GM18870 (cell line): ENCODE results near the gene ASPRV1.

Experiments
- ATAC-seq: cut with Tn5 transposase; IDR thresholded peaks from one replicate; pipeline ENCODE4 v1.9.1; 2021; ENCODE audit warnings: moderate library complexity; ENCODE audit not compliant: unreplicated experiment

The ASPRV1 gene

DNA sequence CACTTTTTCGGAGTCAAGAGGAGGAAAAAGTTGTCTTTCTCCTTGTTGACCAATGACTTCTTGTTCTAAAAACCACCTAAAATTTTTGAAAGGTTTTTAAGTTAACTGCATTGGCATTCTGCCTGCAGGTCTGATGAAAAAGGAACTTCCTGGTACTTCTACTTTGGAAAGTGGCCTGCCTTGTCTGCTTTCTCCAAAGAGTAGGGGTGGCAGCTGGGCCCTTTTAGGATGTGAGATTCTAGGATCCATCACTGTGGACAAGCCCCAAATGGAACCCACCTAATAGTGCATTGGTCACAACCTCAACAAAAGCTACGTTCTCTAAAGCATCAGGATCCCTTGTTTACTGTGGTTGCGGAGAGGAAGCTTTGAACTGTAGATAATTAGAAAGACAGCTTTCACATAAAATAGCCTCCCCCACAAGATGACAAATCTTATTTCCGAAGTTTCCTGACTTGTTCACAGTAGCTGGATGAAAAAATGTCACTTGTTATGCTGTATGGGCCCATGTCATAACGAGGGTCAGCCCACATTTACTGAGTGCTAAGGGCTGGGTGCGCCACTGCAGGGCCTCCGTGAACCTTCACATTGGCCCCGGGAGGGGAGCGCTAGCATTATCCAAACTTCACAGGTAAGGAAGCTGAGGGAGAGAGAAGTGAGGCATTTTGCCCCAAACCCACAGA, 17.4 kb downstream of the ASPRV1 start:
- ATAC-seq: no peak

DNA sequence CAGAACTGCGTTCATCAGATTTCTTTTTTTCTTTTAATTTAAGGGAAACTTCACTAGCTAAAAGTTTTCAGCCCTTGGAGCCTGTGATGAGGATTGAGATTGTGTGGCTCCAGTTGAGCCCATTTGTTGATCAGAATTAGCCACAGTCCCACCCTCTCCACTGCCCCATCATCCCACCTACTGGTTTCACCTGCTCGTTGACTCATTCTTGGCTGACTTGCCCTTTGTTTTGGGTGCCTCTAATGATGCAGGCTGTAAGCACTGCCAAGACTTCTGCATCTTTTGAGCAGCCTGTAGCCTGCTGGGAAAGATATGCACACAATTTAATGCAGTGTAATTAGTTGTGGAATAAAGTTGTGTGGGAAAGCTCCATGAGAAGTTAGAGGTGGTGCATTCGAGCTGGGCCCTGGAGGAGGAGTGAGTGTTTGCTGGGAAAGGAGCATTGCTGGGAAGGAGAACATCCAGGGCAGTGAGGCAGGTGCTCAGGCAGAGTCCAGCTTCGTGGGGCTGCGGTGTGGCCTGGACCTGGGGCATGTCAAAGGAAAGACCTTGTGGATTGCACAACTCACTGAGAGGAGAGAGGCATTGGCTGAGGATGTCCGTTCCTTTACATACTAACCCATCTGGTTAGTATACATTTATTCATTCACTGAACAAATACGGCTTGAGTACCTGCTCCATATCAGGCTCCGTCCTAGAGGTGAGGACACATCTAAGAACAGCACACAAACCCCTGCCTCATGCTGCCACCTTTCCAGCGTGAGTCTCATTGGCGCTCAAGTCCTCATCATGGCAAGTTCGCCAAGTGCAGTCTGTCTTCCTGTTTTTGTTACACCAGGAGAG, 18.2 kb downstream of the ASPRV1 start:
- ATAC-seq: no peak

DNA sequence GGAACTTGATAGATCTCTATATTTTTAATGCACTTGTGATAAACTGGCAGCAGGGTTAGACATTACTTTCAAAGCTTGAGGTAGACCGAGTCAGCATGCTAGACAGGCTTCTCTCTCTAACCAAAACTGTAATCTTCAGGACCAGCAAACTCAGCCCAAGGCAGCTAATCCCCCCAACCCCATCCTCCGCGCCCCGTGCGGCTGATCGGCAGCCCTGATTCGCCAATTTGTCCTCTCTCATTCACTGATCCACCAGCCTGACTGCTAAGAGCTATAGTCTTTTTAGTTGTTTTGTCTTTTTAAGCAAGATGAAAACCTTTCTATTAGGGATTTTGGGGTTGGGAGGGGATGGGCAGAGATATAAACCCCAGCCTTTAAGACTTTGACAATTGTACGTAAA, 20.7 kb downstream of the ASPRV1 start:
- ATAC-seq: no peak

DNA sequence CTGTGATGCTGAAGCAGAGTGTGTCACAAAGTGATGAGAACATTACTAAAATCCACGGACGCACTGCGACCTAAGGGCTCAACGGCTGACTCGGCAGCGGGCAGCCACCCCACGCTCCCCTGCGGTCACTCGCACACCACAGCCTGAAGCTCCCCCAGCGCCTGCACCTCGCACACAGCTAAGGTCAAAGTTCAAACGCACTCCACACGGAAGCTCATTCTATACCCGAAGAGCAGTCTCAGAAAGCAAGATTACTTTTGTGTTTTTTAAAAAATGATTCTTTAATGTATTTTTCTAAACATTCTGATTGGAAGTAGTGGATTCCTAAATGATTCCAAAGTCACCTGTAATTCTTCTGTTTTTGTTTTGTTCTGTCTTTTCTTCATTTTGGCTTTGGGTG, 21.7 kb downstream of the ASPRV1 start:
- ATAC-seq: no peak

DNA sequence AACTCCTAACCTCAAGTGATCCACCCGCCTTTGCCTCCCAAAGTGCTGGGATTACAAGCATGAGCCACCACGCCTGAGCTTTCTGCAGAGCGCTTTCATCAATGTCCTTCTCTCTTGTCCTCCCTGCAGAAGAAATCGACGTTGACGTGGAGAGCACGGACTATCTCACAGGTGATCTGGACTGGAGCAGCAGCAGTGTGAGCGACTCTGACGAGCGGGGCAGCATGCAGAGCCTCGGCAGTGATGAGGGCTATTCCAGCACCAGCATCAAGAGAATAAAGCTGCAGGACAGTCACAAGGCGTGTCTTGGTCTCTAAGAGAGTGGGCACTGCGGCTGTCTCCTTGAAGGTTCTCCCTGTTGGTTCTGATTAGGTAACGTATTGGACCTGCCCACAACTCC, 23.5 kb downstream of the ASPRV1 start:
- ATAC-seq: no peak

DNA sequence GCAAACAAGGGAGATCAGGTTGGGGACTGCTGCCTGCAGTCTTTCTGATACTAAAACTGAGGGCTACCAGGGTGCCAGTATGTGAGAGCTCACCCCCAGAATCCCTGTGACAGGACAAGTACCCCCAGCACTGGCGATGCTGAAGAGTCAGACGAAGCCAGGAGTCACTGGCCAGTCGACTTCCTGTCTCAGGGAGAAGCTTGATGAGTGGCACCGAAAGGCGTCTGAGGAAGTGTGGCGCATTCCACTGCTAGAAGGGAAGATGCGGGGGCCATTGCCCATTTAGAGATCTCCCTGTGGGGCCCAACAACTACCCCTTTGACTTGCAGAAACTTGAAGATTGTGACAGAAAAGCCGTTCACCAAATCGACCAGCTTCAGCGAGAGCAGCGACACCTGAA, 24.5 kb downstream of the ASPRV1 start:
- ATAC-seq: no peak

DNA sequence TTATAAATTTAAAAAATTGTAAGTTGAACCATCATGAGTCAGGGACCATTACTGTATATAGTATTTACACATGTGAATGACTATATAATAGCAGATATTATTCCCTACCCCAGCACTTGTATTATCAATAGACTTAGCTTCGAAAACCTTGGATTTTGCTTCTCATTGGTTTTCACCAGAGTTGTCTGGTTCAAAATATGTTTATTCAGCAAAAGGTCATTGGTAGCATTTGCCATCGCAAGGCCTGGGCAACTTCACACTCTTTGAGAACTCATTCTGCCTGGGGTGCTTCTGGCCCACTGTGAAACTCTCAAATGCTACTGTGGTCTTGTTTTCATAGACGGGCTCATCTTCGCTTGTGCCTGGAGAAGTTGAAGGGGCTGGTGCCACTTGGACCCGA, 26.4 kb downstream of the ASPRV1 start:
- no peak for ATAC-seq

DNA sequence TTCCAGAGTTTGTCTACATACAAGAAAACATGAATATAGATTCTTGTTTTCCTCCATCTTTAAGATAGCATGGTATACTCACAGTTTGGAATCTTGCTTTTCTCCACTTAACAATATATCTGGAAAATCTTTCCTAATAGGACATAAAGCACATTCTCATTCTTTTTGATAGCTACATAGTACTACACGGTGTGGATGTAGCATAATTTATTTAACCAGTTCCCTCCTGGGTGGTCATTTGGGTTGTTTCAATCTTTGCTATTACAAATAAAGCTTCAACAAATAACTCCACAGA, 26.9 kb downstream of the ASPRV1 start:
- ATAC-seq: no peak

DNA sequence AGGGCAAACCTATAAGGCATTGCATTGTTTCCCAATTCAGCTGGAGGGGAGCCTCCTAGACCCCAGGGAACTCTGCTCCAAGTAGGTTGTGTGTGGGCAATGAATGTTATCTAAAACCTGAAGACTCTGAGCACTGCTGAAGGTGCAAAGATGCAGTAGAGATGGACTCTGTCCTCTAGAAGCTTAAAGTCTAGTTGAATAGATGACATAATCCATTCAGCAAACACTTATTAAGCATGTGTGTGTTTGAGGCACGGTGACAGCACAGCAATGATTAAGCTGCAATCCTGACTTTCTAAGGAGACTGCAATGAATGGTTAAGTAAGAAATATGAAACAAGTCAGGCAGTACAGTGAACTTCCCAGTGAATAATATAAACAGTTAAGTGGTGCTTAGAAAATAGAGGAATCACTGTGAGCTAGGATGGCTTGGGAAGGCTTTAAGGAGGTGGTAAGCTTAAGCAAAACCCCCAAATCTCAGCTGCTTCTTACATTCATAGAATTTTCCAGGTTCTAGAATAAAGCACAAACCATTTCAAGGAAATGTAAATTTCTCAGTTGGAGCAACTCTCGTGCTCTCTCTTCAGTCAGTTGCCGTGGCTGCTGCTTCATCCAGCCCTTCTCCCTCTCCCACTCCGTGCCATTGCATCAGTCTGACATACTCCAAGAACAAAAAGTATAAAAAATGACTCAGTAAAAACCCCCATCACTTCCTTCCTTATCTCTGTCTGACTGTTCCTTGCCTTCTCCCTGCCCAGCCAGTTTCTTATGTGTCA, 27.4 kb downstream of the ASPRV1 start:
- no peak for ATAC-seq

DNA sequence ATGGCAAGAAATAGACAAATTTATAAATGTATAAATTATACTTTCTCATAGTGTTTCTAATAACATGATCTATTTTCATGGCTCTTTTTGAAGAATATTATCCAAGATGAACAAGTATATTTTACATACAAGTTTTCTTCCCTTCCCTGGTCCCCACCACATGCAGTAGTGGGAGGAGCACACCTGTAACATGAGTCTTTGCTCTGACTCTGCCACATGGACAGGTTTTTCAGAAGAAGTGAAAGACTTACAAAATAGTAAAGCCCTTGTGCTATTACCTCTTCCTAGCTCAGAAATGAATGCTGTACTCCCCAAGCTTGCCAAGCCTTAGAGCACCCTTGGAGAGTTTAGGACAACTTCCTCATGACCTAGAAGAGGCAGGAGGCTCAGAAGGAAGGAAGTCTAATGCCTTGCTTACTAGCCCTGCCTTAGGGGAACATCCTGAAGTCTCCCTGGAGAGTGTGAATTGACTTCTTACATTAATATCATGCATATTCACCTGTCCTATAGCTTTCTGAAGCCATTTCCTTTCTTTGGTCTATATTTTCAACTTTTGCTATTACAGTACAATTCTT, 28.1 kb downstream of the ASPRV1 start:
- no peak for ATAC-seq

DNA sequence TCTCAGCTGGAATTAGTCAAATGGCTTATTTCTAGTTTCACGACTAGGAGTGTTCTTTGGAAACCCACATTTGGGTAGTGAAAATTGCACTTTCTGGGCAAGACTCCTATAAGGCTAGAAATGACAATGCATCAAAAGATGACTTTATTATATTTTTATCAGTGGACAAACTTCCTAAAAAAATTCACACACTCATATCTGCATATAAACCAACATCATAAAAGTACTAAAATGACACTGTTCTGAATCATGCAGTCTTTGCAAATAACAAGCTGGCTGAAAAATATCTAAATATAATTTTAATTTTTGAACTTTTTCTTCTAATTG, 28.9 kb downstream of the ASPRV1 start:
- no peak for ATAC-seq

DNA sequence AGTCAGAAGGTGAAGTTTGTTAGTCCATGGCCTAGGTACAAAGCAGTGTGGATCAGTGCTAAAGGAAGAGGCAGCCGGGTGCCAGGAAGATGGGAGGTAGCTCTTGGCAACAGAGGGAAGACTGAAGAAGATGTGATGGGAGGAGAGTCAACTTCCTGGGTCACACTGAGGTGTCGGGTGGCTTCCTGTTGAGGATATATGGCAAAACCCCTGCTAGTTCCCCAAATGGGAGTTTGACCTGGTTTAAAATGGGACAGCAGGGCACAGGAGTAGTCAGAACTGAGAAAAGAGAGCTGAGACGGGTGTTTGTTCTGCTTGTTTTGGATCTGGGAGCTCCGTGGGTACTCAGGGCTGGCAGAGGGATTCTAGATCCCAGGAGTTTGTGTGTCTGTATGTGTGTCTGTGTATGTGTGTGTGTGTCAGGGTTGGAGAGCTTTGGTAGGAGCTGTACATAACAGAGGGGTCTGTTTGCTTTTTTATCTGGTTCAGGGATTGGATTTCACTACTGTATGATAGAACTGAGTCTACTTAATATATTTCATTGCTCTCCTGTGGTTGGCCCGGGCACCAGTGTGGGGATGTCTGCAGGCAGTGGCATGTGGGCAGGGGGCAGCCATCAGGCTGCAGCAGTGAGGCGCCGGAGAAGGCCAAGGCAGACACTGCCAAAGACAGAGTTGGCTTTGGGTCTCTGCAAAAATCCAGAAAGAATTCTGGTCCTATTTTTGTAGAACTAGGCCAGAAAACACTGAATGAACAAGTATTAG, 29.4 kb downstream of the ASPRV1 start:
- no peak for ATAC-seq

DNA sequence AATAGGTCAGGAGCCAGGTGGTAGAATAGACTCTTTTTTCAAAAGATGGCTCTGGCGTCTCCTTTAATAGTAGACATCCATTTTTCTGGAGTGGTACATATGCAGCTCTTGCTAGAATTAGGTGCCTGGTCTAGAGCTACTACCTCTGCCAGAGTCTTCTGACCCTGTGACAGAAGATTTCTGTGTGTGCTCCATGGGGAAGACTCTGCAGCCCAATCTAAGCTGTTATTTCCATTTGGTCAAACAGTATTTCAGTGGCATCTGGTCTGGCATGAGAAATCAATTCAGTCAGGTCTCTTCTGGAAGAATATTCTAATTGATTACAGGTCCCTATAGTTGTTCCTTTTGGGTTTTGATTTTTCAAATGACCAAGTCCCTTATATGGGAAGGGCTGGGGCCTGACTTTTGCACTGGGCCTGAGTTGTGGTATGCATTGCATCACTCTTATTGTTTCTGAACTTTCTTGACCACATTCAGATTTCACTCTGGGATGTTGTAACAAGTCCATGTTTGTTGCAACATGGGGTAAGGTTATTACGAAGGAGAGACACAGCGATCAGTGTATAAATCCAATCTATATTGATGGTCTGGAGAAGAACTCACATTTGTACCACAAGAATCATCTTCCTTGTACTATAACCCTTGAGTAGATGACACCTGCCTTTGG, 34.4 kb downstream of the ASPRV1 start:
- no peak for ATAC-seq

DNA sequence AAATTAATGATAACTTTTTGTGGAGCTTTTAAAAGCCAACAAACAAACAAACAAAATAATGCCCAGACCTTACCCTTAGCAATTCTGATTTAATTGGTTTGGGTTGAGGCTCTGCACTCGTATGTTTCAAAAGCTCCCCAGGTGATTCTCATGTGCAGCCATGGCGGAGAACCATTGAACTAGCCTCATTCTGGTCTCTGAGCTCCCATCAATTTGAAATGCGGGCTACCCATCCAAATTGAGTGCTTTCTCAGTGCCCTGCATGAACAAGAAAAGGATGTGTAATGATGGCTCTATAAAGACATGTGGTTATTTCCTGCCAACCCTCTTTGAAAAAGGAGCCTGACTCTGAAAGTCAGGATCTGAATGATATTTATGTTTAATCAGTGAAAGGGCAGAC, 38.3 kb downstream of the ASPRV1 start:
- no peak for ATAC-seq

DNA sequence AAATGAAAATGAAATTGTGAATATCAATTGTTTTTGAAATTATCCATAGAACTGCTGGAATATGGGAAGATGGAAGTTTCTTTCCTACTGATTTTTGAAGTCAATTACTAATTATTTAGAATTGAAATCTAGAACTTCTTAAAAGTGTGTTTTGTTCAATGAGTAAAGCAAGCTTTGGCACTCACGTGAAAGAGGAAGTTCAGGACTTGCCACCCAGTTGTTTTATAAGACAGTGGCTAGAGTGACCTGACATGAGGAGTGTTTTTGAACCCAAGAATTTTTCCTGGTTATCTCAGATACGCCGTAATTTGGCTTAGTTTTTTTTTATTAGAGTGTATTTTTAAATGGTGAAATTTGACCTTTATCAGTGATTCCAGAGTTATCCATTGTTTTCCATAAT, 43.0 kb downstream of the ASPRV1 start:
- no peak for ATAC-seq

DNA sequence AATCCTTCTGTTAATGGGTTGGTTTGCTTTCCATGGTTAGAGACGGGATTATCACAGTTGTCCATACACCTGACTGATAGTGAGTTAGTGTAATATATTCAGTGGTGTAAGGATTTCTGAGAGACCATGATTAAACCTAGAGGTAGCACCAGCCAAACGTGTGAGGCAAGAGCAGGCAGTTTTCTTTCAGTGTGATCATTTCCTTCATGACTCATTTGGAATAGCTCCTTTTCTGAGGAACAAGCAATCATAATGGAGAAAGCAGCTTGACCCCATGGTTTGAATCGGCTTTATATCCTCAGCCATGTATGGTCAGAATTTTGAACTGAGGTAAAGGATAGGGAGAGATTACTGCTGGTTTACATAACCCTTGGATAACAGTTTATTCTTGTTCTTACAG, 43.6 kb downstream of the ASPRV1 start:
- no peak for ATAC-seq

DNA sequence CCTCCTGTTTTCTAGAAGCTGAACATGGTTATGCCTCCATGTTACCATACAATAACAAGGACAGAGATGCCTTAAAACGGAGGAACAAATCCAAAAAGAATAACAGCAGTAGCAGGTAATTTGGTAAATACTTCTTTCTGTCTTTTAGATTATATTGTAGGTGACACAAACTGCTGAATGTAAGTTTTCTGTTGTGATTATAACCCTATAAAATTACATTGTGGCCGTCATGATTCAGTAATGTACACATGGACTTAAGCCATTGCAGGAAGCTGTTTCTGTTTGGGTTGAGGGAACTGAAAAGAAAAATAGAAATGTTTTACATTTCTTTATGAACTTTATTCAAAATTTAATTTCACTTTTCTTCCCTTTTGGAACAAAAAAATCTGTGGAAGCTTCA, 45.3 kb downstream of the ASPRV1 start:
- ATAC-seq: no peak

DNA sequence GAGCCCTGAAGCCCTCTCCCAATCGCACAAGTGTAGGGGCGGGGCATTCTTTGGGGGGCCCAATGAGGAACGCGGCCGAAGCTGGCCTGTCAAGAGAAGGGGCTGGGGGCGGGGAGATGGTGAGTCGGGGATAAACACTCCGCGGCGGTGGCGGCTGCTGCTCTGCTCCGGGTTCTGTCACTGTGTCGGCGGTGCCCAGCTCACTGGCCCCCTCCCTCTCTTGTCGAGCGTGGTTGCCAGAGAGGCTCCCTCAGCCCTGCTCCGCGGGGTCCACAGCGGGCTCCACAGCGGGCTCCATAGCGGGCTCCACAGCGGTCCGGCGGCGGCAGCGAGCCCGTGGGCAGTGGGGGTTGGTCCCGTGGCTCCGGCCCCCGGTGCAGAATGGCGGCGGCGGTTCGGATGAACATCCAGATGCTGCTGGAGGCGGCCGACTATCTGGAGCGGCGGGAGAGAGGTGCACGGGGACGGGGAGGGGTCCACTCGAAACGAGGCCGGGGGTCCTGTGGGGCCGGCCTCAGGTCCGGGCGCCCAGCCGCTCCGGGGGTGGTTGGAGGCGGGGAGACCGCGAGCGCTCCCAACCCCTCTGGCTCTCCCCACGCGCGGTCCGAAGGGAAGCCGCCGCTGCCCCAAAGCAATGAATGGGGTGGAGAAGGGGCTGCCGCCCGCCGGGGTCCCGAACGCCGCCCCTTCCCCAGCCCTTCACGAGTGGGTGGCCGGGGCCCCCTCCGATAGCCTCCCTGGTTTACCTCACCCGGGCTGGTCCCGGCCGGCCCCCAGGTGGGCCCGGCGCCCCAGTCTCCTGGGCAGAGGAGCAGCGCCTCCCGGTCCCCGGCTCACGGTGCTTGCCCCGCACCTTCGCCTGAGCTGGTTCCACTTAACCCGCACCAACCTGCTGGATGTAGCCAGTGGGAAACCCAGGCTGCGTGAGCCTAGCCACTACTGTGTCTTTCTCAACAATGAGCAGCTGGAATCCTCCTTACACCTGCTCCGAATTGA, 46.2 kb downstream of the ASPRV1 start, which contains the start of gene MXD1:
Gene MXD1 (plus strand): TSS at position 160 of the 996 bp plus-strand sequence. CDS start 222 bp downstream, at position 382.
- ATAC-seq: no peak
